HG03571 (cell line): Measurements from ENCODE around the gene FBRS.
A peak's percentile ranks its signal among the peaks of the same experiment; 100 is the strongest.
"Not testable (repeated sequence)": the region's sequence is repeated elsewhere in the genome, so short reads cannot be mapped to it uniquely, and the experiment has no call there.

Experiments
- ATAC-seq: cut with Tn5 transposase; IDR thresholded peaks from one replicate; pipeline ENCODE4 v1.9.1; 2021; ENCODE audit not compliant: unreplicated experiment

The FBRS gene

DNA sequence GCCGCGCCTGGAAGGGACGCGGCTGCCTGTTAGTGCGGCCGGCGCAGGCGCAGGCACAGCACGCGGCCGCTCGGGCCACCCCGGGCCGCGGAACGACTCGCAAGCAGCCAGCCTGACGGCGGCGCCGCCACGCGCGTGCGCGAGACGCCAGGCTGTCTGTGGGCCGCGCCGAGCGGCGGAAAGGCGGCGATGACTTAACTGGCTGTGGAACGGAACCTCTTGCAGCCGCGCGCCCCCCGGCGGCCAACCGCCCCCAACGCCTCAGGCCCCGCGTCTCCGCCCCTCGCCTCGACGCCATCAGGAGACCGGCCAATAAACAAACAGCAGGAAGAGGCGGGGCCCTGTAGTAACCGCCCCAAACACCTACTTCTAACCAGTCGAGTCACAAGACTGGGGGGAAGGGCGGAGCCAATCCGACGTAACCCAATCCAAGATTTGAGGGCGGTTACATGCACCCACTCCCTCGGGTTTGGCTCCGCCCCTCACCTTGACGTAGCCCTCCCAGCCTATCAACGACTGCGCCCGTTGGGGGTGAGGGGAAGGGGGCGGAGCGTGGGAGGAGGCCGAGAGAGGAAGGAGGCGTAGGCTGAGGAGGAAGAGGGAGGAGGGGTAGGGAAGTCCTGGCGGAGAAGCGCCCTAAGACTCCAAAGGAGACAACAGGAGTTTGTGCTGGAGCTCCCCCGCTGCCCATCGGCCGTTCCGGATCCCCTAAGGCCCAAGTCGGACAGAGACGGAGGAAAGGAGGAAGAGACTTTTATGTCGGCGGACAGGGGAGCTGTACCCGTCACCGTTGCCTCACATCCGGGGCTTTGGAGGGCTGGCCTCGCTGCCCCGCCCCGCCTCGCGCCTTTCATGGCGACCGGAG lies at the start of gene FBRS:
Gene FBRS (plus strand): TSS at position 566 of the 865 bp plus-strand sequence. CDS start 1,088 bp downstream, outside the sequence.
- ATAC-seq, result peak; percentile 60

- ATAC-seq, result peak; percentile 7
Observed at GRCh38 chr16:30609002-30609925, 49.0 kb upstream of the FBRS start.

- ATAC-seq, result peak; percentile 82
Observed at GRCh38 chr16:30609926-30610839, 48.0 kb upstream of the FBRS start, which contains the start of gene ZNF689. Gene ZNF689 (minus strand): TSS chr16:30610389. CDS start chr16:30610041, 348 bp downstream.

- no peak for ATAC-seq
Observed at GRCh38 chr16:30615358-30616091, 42.7 kb upstream of the FBRS start.

DNA sequence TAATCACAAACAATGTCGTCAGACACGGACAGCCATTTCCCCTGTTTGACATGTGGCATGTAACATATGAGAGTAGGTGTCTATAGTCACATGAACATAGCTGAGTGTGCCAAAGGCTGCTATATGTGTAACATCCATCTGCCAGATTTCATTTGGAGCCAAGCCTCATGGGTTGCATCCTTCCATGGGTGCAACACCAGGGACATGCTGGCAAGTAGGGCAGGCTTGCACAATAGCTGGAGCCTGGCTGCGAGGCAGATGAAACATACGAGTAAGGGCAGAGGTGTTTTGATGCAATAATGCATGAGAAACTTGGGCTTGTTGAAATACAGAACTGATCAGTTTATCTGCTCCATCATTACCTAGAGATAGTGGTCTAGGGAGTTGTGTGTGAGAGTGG lies 39.0 kb upstream of the FBRS start:
- ATAC-seq, result no peak

- ATAC-seq, result no peak
Observed at GRCh38 chr16:30619638-30620037, 38.6 kb upstream of the FBRS start.

DNA sequence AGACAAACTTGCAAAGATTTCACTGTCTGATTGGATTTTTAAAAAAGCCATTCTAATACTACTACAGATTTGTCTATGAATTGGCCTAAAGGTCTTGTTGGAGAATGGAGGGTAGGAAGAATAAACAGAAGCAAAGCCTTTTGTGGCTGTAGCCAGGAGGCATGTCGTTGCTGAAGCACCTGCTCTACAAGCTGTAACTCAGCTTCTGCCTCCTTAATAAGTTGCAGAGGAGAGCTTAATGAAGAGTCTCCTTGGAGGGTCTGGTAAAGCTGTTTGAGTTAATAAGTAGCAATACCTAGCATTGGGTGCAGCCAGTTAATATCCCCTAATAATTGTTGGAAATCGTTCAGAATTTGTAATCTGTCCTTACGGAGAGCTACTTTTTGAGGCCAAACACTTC lies 38.1 kb upstream of the FBRS start:
- no peak for ATAC-seq

- ATAC-seq, result no peak
Observed at GRCh38 chr16:30621765-30622164, 36.5 kb upstream of the FBRS start.

DNA sequence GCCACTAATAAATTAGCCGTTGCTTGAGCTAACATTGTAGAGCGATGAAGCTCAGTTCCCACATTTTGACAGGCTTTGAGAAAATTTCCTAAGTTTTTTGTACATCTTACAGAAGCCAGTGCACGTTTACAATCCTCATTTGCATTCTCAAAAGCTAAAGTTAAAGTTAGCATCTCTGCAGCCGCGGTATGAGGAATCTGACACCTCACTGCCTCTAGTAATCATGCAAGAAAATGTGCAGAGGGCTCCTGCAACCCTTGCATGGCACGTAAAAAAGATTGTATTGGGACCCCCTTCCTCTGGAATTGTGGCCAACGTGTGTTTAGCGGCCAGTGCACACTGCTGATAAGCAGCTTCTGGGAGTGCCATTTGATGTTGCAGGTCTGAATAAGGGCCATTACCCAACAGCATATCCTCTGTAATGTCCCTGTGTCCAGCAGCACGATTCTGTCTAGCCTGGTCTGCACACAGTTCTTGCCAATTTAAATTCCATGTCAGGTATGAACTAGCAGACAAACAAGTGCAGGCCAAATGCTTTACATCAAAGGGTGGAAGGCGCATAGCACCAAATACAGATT lies 35.7 kb upstream of the FBRS start:
- no peak for ATAC-seq

DNA sequence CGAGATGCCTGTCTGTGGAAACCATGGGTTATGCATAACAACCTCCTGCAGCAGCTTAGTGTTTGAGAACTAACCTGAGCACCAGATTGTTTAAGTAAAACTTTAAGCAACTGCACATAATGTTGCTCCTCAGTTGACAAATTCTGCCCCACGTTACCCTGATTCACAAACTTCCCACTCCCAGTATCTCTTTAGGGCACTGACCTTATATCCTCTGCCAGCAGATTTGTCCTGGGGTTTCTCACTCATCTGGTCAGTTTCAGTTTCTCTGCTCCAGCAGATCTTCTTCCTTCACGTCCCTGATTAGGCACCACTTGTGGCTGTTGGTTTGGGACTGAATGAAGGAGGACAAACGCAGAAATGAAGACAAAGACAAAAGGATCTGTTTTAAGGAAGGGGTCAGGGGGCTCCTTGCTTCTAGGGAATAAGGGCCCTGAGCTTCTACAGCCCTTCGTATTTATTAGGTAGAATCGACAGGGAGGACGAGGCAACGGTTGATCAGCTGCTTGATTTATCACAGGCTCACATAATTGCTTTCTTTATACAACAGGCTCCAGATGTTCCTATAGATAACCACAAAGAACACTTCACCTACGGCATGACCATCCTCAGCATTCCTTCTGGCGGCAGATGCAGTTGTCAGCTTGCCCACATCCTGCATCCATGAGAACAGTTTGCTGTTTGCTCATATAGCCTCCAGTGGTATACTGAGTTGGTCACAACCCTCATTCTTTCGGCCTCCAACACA lies 34.5 kb upstream of the FBRS start:
- ATAC-seq, result no peak

DNA sequence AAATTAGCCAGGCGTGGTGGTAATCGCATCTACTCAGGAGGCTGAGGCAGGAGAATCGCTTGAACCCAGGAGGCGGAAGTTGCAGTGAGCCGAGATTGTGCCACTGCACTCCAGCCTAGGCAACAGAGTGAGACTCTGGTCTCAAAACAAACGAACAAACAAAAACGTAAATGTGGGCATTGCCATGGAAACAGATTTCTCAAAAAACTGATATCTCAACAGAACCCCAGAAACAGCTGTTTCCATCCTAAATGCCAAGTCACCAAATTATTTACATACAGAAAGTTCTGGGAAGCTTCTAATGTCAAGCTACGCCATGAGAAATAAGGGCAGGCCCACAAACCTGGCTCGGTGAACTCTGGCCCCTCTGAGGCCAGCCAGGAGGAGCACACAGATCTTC lies 32.0 kb upstream of the FBRS start:
- no peak for ATAC-seq

GRCh38 chr16:30628628-30629540 lies 29.3 kb upstream of the FBRS start:
- no peak for ATAC-seq

DNA sequence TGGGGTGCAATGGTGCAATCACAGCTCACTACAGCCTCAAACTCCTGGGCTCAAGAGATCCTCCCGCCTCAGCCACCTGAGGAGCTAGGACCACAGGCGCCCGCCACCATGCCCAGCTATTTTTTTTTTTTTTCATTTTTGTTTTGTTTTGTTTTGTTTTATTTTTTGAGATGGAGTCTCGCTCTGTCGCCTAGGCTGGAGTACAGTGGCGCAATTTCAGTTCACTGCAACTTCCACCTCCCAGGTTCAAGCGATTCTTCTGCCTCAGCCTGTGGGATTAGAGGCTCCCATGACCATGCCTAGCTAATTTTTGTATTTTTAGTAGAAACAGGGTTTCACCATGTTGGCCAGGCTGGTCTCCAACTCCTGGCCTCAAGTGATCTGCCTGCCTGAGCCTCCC lies 25.8 kb upstream of the FBRS start:
- ATAC-seq, result not testable (repeated sequence)

DNA sequence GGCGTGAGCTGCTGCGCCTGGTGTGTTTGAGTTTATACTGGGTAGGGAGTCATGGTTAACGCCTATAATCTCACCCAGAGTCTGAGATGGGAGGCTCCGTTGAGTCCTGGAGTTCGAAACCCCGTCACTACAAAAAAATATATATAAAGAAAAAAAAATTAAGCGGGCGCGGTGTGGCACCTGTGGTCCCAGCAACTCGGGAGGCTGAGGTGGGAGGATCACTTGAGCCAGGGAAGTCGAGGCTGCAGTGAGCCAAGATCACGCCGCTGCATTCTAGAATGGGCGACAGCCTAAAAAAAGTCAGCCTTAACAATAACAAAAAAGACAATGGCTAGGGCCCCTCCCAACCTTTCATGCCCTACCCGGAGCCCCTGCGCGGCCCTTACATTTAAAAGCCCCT lies 24.7 kb upstream of the FBRS start:
- no peak for ATAC-seq

GRCh38 chr16:30636599-30636998 lies 21.6 kb upstream of the FBRS start:
- no peak for ATAC-seq

- ATAC-seq, result not testable (repeated sequence)
Observed at GRCh38 chr16:30637139-30637538, 21.1 kb upstream of the FBRS start.

GRCh38 chr16:30637944-30638343 lies 20.3 kb upstream of the FBRS start:
- ATAC-seq, result no peak
